Large intestine (tissue), 3 donors: ENCODE results near the gene CA7. TPM values are rescaled to one million over a fixed set of nuclear protein-coding genes. Genes with fewer than 3 reads are reported as not detected.

Source experiments
- DNase-seq, 2 donors: peaks; one replicate each; pipeline versions ENCODE4 v3.0.0 to v3.0.0-alpha.2; 2013
- H3K27ac ChIP-seq: one replicate; pipeline ENCODE4 v1.5.1; 2013; ENCODE audit warnings: low read length
- H3K27me3 ChIP-seq: 2 replicates; pipeline ENCODE4 v1.6.1; 2013; ENCODE audit warnings: low read length; ENCODE audit not compliant: control insufficient read depth, insufficient read depth
- H3K36me3 ChIP-seq: 2 replicates; pipeline ENCODE4 v1.6.1; 2013; ENCODE audit warnings: low read length; ENCODE audit not compliant: control insufficient read depth, insufficient read depth
- H3K4me1 ChIP-seq: one replicate; pipeline ENCODE4 v1.6.1; 2013; ENCODE audit warnings: low read length; ENCODE audit not compliant: control insufficient read depth, insufficient read depth
- H3K4me3 ChIP-seq: one replicate; pipeline ENCODE4 v1.5.1; 2013; ENCODE audit warnings: low read length
- H3K9me3 ChIP-seq: one replicate; pipeline ENCODE4 v1.6.1; 2013; ENCODE audit warnings: mild to moderate bottlenecking, low read depth, low read length, moderate library complexity; ENCODE audit not compliant: control insufficient read depth
- WGBS: methylation state at CpG from one replicate; pipeline ENCODE4 v1.1.5; 2013; ENCODE audit warnings: low lambda C conversion rate; ENCODE audit not compliant: insufficient coverage; 5-methylcytosine and 5-hydroxymethylcytosine counted together
- polyA plus RNA-seq: library from polyadenylated mRNA; unstranded; fragments of 120-200 nt; gene quantifications from one replicate; pipeline ENCODE4 v1.2.1, GENCODE V29; 2013

Gene CA7
- polyA plus RNA-seq, 1 donor, result 12.1 TPM

GRCh38 chr16:66845080-66845410, 831 bp downstream of the CA7 start:
- peaks cover 21% of the 10 kb centered on the region for H3K4me1 ChIP-seq
- H3K36me3 ChIP-seq, result no peaks in the 10 kb centered on the region
- no peak overlapping the region for H3K27ac ChIP-seq
- peaks cover 32% of the 10 kb centered on the region for H3K27me3 ChIP-seq
- H3K4me3 ChIP-seq, result peak overlapping the region; percentile 45
- WGBS, result no CpG with 5 or more reads among the region's 10 CpGs
- no peak for DNase-seq
- no peaks in the 10 kb centered on the region for H3K9me3 ChIP-seq

DNA sequence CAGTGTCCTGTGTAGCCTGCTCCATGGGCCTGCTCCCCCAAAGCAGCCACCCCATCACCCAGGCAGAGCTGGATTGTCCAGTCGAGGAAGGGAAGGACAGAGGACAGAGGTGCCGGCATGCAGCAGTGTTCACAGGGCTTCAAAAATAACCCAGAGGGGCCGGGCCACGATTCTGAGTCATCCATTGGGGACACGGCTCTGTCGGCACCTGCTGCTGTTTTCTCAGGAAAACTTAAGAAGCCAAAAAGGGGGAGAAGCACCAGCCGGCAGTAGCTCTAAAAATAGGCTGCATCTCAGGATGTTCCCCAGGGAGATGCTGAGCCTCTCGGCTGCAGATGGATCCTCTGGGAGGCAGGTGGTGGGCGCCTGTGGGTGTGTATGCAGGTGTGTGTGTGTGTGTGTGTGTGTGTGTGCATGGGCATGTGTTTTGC, 1.6 kb downstream of the CA7 start:
- peaks cover 32% of the 10 kb centered on the region for H3K27me3 ChIP-seq
- DNase-seq, result no peak
- no peaks in the 10 kb centered on the region for H3K9me3 ChIP-seq
- H3K36me3 ChIP-seq, result no peaks in the 10 kb centered on the region
- no peak overlapping the region for H3K4me3 ChIP-seq
- 60% methylated on average over 1 of the region's 9 CpGs for WGBS
- H3K4me1 ChIP-seq, result peaks cover 21% of the 10 kb centered on the region
- H3K27ac ChIP-seq, result no peak overlapping the region

GRCh38 chr16:66846266-66846665, 2.1 kb downstream of the CA7 start:
- no peak for DNase-seq
- H3K27ac ChIP-seq, result no peak overlapping the region
- no peak overlapping the region for H3K4me3 ChIP-seq
- peaks cover 21% of the 10 kb centered on the region for H3K4me1 ChIP-seq
- no CpG with 5 or more reads among the region's 1 CpG for WGBS
- no peaks in the 10 kb centered on the region for H3K36me3 ChIP-seq
- no peaks in the 10 kb centered on the region for H3K9me3 ChIP-seq
- H3K27me3 ChIP-seq, result peaks cover 32% of the 10 kb centered on the region

DNA sequence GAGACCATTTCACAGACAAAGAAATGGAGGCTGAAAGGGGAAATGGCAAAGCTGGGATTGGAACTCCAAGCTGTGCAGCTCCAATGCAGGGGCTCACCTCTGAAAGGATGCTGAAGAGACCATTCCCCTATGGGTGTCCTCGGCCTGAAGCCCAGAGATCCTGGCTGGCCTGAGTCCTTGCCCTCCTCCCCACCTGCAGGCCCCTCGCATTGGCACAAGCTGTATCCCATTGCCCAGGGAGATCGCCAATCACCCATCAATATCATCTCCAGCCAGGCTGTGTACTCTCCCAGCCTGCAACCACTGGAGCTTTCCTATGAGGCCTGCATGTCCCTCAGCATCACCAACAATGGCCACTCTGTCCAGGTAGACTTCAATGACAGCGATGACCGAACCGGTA, 2.6 kb downstream of the CA7 start:
- no CpG with 5 or more reads among the region's 6 CpGs for WGBS
- no peaks in the 10 kb centered on the region for H3K9me3 ChIP-seq
- DNase-seq, result no peak
- H3K27ac ChIP-seq, result no peak overlapping the region
- H3K36me3 ChIP-seq, result no peaks in the 10 kb centered on the region
- H3K4me1 ChIP-seq, result peaks cover 21% of the 10 kb centered on the region
- peaks cover 32% of the 10 kb centered on the region for H3K27me3 ChIP-seq
- no peak overlapping the region for H3K4me3 ChIP-seq

- H3K9me3 ChIP-seq, result no peaks in the 10 kb centered on the region
- H3K36me3 ChIP-seq, result no peaks in the 10 kb centered on the region
- peaks cover 21% of the 10 kb centered on the region for H3K4me1 ChIP-seq
- no CpG with 5 or more reads among the region's 6 CpGs for WGBS
- H3K27ac ChIP-seq, result peak overlapping the region; percentile 75
- peak; percentile 63 to 89 for DNase-seq
- H3K4me3 ChIP-seq, result no peak overlapping the region
- H3K27me3 ChIP-seq, result peaks cover 32% of the 10 kb centered on the region
Observed at GRCh38 chr16:66847533-66848067, 3.4 kb downstream of the CA7 start.

GRCh38 chr16:66848172-66848571, 4.0 kb downstream of the CA7 start:
- no peaks in the 10 kb centered on the region for H3K9me3 ChIP-seq
- WGBS, result no CpG with 5 or more reads among the region's 2 CpGs
- H3K27ac ChIP-seq, result peak overlapping the region; percentile 75
- DNase-seq, result no peak
- H3K4me3 ChIP-seq, result no peak overlapping the region
- peaks cover 21% of the 10 kb centered on the region for H3K4me1 ChIP-seq
- H3K36me3 ChIP-seq, result no peaks in the 10 kb centered on the region
- peaks cover 29% of the 10 kb centered on the region for H3K27me3 ChIP-seq

DNA sequence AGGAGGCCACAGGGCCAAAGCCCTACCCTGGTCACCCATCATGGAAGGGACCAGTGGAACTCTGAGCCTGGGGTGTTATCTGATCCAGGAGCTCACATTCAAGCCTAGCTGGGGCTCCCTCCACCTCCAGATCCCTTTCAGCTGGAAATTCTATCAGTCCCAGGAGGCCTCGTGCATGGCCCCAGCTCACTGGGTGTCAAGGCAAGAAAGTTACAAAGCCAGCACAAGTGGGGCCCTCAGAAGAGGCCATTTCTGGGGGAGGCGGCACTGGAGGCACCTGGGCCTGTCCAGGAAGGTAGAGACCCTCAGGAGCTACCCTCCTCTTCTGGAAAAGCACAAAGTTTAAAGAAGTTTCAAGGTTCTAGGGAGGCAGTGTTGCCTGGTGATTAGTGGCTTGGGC, 4.8 kb downstream of the CA7 start:
- H3K27me3 ChIP-seq, result peaks cover 23% of the 10 kb centered on the region
- no peak overlapping the region for H3K4me3 ChIP-seq
- peak overlapping the region; percentile 75 for H3K27ac ChIP-seq
- no peaks in the 10 kb centered on the region for H3K36me3 ChIP-seq
- H3K4me1 ChIP-seq, result peaks cover 21% of the 10 kb centered on the region
- no peaks in the 10 kb centered on the region for H3K9me3 ChIP-seq
- WGBS, result no CpG with 5 or more reads among the region's 2 CpGs
- peak in 1 of 2 donors; percentile 48 for DNase-seq

GRCh38 chr16:66849549-66849948, 5.3 kb downstream of the CA7 start:
- DNase-seq, result no peak
- Histone ChIP-seq H3K9me3 (no peaks in the 10 kb centered on the region), H3K4me3 (no peak overlapping the region), H3K36me3 (no peaks in the 10 kb centered on the region), H3K27me3 (peaks cover 18% of the 10 kb centered on the region), H3K27ac (no peak overlapping the region), H3K4me1 (peaks cover 21% of the 10 kb centered on the region)
- no CpG with 5 or more reads among the region's 4 CpGs for WGBS

DNA sequence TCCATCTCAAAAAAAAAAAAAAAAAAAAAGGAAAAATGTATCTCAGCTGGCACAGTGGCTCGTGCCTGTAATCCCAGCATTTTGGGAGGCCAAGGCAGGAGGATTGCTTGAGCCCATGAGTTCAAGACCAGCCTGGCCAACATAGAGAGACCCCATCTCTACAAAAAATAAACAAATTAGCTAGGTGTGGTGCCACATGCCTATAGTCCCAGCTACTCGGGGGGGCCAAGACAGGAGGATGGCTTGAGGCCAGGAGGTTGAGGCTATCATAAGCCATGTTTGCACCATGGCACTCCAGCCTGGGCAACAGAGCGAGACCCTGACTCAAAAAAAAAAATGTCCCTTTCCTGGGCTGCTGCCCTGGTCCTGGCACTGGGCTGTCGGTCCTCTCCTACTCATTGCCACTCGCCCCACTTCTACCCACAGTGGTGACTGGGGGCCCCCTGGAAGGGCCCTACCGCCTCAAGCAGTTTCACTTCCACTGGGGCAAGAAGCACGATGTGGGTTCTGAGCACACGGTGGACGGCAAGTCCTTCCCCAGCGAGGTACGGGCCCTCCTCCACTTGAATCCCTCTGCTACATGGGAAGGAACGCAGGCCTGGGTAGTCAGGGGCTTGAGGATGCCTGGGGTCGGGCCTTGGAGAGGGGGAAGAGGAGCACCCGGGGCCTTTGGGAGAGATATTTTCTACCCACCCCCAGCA, 6.1 kb downstream of the CA7 start:
- peaks cover 13% of the 10 kb centered on the region for H3K27me3 ChIP-seq
- WGBS, result no CpG with 5 or more reads among the region's 14 CpGs
- no peak overlapping the region for H3K27ac ChIP-seq
- H3K4me3 ChIP-seq, result no peak overlapping the region
- peaks cover 18% of the 10 kb centered on the region for H3K4me1 ChIP-seq
- H3K36me3 ChIP-seq, result no peaks in the 10 kb centered on the region
- DNase-seq, result no peak
- H3K9me3 ChIP-seq, result no peaks in the 10 kb centered on the region

DNA sequence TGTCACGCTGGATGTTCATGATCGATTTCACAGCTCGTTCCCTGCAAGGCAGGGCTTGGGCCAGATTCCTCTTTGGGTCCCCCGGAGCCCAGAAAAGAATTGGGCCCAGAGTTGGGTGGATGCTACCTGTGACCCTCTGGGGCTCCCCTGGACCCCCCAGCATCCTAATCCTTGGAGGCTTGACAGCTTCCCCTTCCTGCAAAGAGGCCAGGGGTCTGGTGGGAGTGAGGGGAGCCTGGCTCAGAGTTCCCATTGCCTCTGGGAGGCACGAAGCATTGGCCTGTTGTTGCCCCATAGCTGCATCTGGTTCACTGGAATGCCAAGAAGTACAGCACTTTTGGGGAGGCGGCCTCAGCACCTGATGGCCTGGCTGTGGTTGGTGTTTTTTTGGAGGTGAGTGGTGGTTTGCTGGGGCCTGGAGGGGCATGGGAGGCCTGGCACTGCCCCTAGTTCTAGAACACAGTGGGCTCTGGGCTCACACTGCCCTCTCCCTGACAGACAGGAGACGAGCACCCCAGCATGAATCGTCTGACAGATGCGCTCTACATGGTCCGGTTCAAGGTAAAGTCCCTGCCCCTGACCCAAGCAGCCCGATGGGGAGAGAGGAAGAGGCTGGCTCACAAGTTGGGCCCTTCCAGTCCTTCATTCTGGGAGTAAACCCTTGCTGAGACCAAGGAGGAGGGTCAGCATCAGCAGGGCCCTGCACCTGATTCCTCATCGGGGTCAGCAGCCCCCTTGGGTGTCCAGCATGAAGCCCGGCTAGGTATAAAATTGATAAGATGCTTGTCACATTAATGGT, 7.2 kb downstream of the CA7 start:
- no peaks in the 10 kb centered on the region for H3K9me3 ChIP-seq
- no peak overlapping the region for H3K4me3 ChIP-seq
- peaks cover 3% of the 10 kb centered on the region for H3K27me3 ChIP-seq
- no CpG with 5 or more reads among the region's 13 CpGs for WGBS
- DNase-seq, result no peak
- H3K36me3 ChIP-seq, result no peaks in the 10 kb centered on the region
- H3K27ac ChIP-seq, result no peak overlapping the region
- peaks cover 18% of the 10 kb centered on the region for H3K4me1 ChIP-seq
